Right cardiac atrium (tissue), 5 donors: ENCODE data around the gene IQCE. TPM values are rescaled to one million over a fixed set of nuclear protein-coding genes. Genes with fewer than 3 reads are reported as not detected.

Source experiments
- ATAC-seq, 2 donors: fragments of 200-7000 bp; cut with Tn5 transposase; one replicate each; pipeline versions ENCODE4 v1.8.0 to v1.9.1; 2020; ENCODE audit warnings: moderate library complexity in 2 of 2, mild to moderate bottlenecking in 1 of 2
- DNase-seq, 3 donors: peaks; one replicate each; pipeline ENCODE4 v3.0.0-alpha.2; 2020
- H3K27ac ChIP-seq: one replicate; pipeline ENCODE4 v1.5.1; 2013; ENCODE audit warnings: mild to moderate bottlenecking, low read length, control low read depth, moderate library complexity
- H3K27me3 ChIP-seq: one replicate; pipeline ENCODE4 v1.6.1; 2013; ENCODE audit not compliant: control insufficient read depth, insufficient read depth
- H3K4me1 ChIP-seq: one replicate; pipeline ENCODE4 v1.6.1; 2013; ENCODE audit warnings: low read length; ENCODE audit not compliant: control insufficient read depth, insufficient read depth
- H3K4me3 ChIP-seq: one replicate; pipeline ENCODE4 v1.5.1; 2013; ENCODE audit warnings: low read length, control low read depth
- H3K9me3 ChIP-seq: one replicate; pipeline ENCODE4 v1.6.1; 2013; ENCODE audit warnings: low read length; ENCODE audit not compliant: control insufficient read depth
- WGBS: extraction: QIAGEN DNeasy Blood & Tissue Kit; methylation state at CpG from one replicate; pipeline ENCODE4 v1.1.7; 2013; 5-methylcytosine and 5-hydroxymethylcytosine counted together
- intact Hi-C, 4 donors: fragments of 100-400 bp; cut with DNase I; formaldehyde crosslinking; loops; one replicate each; pipeline versions ENCODE4 v1.11.0 to v1.14.0; 2022 to 2023
- polyA plus RNA-seq: library from polyadenylated mRNA; stranded (reverse); fragments of 200-250 nt; gene quantifications from one replicate; pipeline ENCODE4 v1.2.3, GENCODE V29; 2013
- total RNA-seq, 4 donors: library from RNA; stranded (reverse); fragmentation: NEBNext Ultra II Directional; extraction: Animal tissue kit (Norgen Biotek cat#: 25700); gene quantifications; one replicate each; pipeline ENCODE4 v1.2.1, GENCODE V29; 2021
- donor health status: healthy with polysubstance abuse.
- donor health status: DM: no; HTN: yes; CAD: no.
- donor health status: DM: no; HTN: no; CAD: no.
- donor health status: DM: no; HTN: yes; CAD: no; lungs with severe emphysema.
- donor health status: DM: yes; HTN: yes; CAD: no.

Gene IQCE
- total and polyA plus RNA-seq, 5 donors = 7.9 to 16.0 (median 15.1) TPM

- intact Hi-C loops = no loop called here
- ATAC-seq (no peak), DNase-seq (no peak)
- WGBS = 41% methylated on average over 19 of the region's 19 CpGs
- peak overlapping the region; percentile 66 for H3K4me3 ChIP-seq
- H3K9me3 ChIP-seq = no peaks in the 10 kb centered on the region
- peak overlapping the region; percentile 60 for H3K27ac ChIP-seq
- H3K27me3 ChIP-seq = no peaks in the 10 kb centered on the region
- peaks cover 6% of the 10 kb centered on the region for H3K4me1 ChIP-seq
These were observed 35.9 kb upstream of the IQCE start for GRCh38 chr7:2522780-2523433.

GRCh38 chr7:2523461-2523936, 35.3 kb upstream of the IQCE start:
- no peaks in the 10 kb centered on the region for H3K27me3 ChIP-seq
- ATAC-seq (peak in 1 of 2 donors; percentile 4), DNase-seq (peak in 2 of 3 donors; percentile 31 to 71)
- intact Hi-C loops = no loop called here
- peak overlapping the region; percentile 3 for H3K4me3 ChIP-seq
- peaks cover 6% of the 10 kb centered on the region for H3K4me1 ChIP-seq
- peak overlapping the region; percentile 66 for H3K27ac ChIP-seq
- 27% methylated on average over 22 of the region's 22 CpGs for WGBS
- H3K9me3 ChIP-seq = no peaks in the 10 kb centered on the region

DNA sequence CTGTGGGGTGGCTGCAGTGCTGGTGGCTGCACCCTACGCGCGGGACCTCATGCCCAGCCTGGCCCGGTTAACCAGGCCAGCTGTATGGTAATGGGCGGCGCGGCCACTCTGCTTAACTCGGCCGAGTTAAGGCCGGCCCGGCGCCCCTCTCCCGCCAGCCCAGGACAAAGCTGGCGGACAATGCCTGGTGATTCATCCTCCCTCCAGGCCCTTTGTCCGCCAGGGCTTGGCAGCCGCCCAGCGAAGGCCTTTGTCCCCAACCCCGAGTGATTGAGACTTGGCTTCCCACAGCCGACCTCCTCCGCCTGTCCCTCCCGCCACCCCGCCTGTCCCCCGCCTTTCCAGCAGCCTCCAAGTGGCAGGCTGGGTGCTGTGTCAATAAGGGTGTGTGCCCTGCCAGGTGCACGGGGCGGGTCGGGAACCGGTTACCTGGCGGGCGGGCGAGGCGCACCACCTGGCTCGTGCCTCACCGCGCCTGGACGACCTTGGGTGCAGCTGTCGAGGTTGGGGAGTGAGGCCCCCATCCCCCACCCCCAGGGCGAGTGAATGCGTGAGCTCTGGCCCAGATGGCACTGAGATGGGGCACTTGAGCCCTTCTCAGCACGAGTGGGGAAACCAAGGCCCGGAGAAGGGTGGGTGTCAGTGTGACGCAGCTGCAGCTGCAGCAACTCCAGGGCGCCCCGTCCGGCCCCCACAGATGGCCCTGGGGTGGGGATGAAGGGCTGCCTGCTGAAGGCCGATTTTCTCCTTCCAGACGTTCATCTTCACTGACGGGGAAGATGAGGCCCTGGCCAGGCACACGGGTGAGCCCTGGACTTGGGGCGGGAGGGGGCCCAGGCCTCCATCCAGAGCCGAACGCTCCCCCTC, 34.6 kb upstream of the IQCE start:
- Histone ChIP-seq H3K27me3 (no peaks in the 10 kb centered on the region), H3K4me3 (no peak overlapping the region), H3K4me1 (peaks cover 6% of the 10 kb centered on the region), H3K27ac (peak overlapping the region; percentile 66), H3K9me3 (no peaks in the 10 kb centered on the region)
- DNase-seq = peak; percentile 88 to 95 (median 93)
- WGBS = 41% methylated on average over 51 of the region's 51 CpGs
- intact Hi-C loops = no loop called here
- ATAC-seq = peak; percentile 28 to 60

- DNase-seq (peak; percentile 18 to 70 (median 55)), ATAC-seq (no peak)
- WGBS = 83% methylated on average over 53 of the region's 53 CpGs
- Histone ChIP-seq H3K4me1 (peaks cover 6% of the 10 kb centered on the region), H3K27ac (no peak overlapping the region), H3K9me3 (no peaks in the 10 kb centered on the region), H3K4me3 (no peak overlapping the region), H3K27me3 (no peaks in the 10 kb centered on the region)
- intact Hi-C loops = no loop called here
These were observed 33.7 kb upstream of the IQCE start for GRCh38 chr7:2524808-2525657.

- Histone ChIP-seq H3K4me3 (no peak overlapping the region), H3K27me3 (no peaks in the 10 kb centered on the region), H3K4me1 (peaks cover 7% of the 10 kb centered on the region), H3K9me3 (no peaks in the 10 kb centered on the region), H3K27ac (no peak overlapping the region)
- no peak for ATAC-seq
- WGBS = 87% methylated on average over 36 of the region's 36 CpGs
- intact Hi-C loops = no loop called here
- peak; percentile 24 to 58 (median 55) for DNase-seq
These were observed 32.8 kb upstream of the IQCE start for GRCh38 chr7:2525658-2526630.

- DNase-seq (peak; percentile 13 to 58 (median 57)), ATAC-seq (no peak)
These were observed 31.9 kb upstream of the IQCE start for GRCh38 chr7:2526659-2527504.

GRCh38 chr7:2527505-2528467, 31.0 kb upstream of the IQCE start:
- no peak for ATAC-seq
- DNase-seq = peak; percentile 60 to 77 (median 68)
- intact Hi-C loops = no loop called here
- H3K9me3 ChIP-seq = no peaks in the 10 kb centered on the region
- no peaks in the 10 kb centered on the region for H3K27me3 ChIP-seq
- H3K4me1 ChIP-seq = peaks cover 5% of the 10 kb centered on the region
- no peak overlapping the region for H3K4me3 ChIP-seq
- no peak overlapping the region for H3K27ac ChIP-seq
- WGBS = 71% methylated on average over 17 of the region's 17 CpGs

More at GRCh38 chr7:2526659-2527504, 31.9 kb upstream of the IQCE start:
- WGBS = 90% methylated on average over 40 of the region's 40 CpGs
- intact Hi-C loops = no loop called here
- H3K4me3 ChIP-seq = no peak overlapping the region
- no peaks in the 10 kb centered on the region for H3K9me3 ChIP-seq
- peaks cover 8% of the 10 kb centered on the region for H3K4me1 ChIP-seq
- H3K27me3 ChIP-seq = no peaks in the 10 kb centered on the region
- H3K27ac ChIP-seq = no peak overlapping the region

- intact Hi-C loops = no loop called here
- Histone ChIP-seq H3K4me3 (no peak overlapping the region), H3K9me3 (no peaks in the 10 kb centered on the region), H3K27me3 (no peaks in the 10 kb centered on the region), H3K27ac (no peak overlapping the region), H3K4me1 (peaks cover 2% of the 10 kb centered on the region)
- WGBS = 82% methylated on average over 18 of the region's 18 CpGs
- peak in 2 of 3 donors; percentile 56 to 58 for DNase-seq
- no peak for ATAC-seq
These were observed 30.2 kb upstream of the IQCE start for GRCh38 chr7:2528481-2529095.
